ENCODE data around the gene IRAK4. TPM values are rescaled to one million over a fixed set of nuclear protein-coding genes. Genes with fewer than 3 reads are reported as not detected.
A peak's percentile ranks its signal among the peaks of the same experiment; 100 is the strongest.

The IRAK4 gene
- total RNA-seq, 1 experiment from 2014 or later: 41.0 TPM

DNA sequence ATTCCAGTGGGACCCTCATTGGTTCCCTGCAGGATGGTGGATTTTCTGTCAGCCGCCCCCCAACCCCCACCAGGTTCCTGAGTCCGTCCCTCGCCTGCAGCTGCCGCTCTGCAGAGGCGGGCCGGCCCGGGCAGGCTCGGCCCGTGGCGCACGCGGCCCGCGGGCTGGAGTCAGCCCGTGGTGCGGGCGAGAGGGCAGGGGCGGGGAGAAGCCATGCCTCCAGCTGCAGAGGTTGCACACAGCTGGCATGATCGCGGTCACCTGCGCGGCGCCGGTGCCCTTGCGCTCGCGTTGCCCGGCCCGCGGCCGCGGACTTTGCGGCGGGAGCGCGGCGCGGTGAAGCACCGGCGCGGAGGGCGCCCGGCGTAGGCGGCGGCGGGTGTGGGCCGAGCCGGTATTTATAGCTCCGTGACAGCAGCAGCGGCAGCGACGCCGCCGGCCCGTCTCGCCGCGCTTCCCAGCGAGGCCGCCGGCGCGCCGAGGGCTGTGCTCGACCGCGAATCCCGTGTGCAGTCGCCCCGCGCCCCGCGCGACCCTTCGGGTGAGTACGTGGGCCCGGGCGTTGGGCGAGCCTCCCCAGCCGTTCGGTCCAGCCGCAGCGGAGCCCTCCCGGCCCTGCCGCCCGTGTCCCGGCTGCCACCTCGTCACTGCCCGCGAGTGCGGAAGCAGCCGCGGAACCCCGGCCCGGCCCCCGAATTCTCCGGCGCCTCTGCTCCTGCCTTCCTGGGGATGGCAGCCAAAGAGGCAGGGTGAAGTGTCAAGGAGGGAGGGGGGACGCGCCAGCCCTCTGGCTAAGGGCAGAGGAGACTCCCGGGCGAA lies 77.1 kb downstream of the IRAK4 start, which contains the start of gene TMEM117:
Gene TMEM117, plus strand, starts transcription at position 426 of the 819 bp plus-strand sequence.
- DNase-seq (ENCODE audit: low read depth): peak; percentile 58

DNA sequence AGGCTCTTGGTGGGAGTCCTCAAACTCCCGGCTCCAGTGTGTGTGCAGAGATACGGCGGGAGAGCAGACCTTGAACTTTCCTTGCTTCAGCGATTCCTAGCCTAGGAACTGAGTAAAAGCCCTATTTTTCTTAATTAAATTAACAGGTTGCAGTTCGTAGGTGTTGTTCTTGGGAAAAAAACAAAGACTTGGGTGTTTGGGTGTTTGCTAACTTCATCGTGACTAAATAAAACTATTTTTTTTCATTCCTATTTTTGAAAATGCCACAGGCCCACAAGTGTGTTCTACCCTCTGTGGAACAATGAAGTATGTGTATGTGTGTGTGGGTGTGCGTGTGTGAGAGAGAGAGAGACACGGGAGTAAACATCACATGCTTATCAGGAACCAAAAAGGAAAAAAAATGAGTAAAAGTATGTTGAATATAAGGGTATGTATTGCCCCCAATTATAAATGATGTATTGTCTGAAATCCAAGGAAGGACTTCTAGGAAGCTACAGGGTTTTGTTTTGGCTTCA lies 77.8 kb downstream of the IRAK4 start:
- peak; percentile 41 for DNase-seq (ENCODE audit: low read depth)

Other genes with a start within 250 kb of the IRAK4 start
- gene ADAMTS20, start 206.7 kb upstream of the IRAK4 start, total RNA-seq (2014; rRNA removed): 0.17 and 0.32 TPM in 2 replicates
- 44.9 and 52.8 TPM in 2 replicates for gene PUS7L, start 161 bp upstream of the IRAK4 start, total RNA-seq (2014; rRNA removed)
- gene TWF1, start 47.4 kb downstream of the IRAK4 start, total RNA-seq (2014; rRNA removed): 211 and 248 TPM in 2 replicates
- 12.5 and 23.5 TPM in 2 replicates for gene TMEM117, start 77.1 kb downstream of the IRAK4 start, total RNA-seq (2014; rRNA removed)